ENCODE measurements around the gene RHBG.

The RHBG gene

DNA sequence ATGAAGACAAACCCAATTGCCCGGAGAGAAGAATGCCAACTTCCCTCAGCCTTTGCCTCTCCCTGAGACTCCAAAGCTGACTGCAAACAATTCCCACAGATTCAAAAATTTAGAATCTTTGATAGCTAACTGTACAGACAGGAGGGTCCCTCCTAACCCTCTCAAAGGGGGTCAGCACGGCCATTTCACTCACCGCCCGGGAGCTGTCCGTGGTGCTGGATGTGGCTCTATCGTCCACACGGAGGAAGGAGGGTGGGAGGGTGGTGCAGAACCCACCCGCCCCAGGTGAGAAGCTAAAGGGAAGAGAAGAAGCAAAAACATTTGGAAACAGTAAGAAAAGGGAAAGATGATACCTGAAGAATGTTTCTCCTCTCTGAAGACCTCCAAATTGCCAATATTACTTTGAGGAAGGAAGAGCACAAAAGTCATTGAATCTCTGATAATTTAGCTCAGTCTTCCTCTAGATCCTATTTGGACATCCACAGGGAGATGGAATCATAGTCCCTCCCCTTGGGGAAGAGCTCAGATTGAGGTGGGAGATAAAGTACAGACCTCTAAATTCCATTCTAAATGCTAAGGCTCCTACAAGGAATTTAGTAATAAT lies 45.6 kb downstream of the RHBG start:
- H3K4me3 ChIP-seq (ENCODE audit: low read depth, low read length): no peak overlapping the region
- TF ChIP-seq POLR2A (IDR thresholded peaks at IDR 0.05; ENCODE audit: extremely low read depth, insufficient read length): no peak
- TF ChIP-seq, protein P1, sequence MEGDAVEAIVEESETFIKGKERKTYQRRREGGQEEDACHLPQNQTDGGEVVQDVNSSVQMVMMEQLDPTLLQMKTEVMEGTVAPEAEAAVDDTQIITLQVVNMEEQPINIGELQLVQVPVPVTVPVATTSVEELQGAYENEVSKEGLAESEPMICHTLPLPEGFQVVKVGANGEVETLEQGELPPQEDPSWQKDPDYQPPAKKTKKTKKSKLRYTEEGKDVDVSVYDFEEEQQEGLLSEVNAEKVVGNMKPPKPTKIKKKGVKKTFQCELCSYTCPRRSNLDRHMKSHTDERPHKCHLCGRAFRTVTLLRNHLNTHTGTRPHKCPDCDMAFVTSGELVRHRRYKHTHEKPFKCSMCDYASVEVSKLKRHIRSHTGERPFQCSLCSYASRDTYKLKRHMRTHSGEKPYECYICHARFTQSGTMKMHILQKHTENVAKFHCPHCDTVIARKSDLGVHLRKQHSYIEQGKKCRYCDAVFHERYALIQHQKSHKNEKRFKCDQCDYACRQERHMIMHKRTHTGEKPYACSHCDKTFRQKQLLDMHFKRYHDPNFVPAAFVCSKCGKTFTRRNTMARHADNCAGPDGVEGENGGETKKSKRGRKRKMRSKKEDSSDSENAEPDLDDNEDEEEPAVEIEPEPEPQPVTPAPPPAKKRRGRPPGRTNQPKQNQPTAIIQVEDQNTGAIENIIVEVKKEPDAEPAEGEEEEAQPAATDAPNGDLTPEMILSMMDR (IDR thresholded peaks at IDR 0.05; ENCODE audit: low read depth, low read length): no peak
- TF ChIP-seq, protein P2, sequence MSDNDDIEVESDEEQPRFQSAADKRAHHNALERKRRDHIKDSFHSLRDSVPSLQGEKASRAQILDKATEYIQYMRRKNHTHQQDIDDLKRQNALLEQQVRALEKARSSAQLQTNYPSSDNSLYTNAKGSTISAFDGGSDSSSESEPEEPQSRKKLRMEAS (IDR thresholded peaks at IDR 0.05; ENCODE audit: low read depth, low read length): no peak
- peak; percentile 16 for DNase-seq (ENCODE audit: low read depth)

DNA sequence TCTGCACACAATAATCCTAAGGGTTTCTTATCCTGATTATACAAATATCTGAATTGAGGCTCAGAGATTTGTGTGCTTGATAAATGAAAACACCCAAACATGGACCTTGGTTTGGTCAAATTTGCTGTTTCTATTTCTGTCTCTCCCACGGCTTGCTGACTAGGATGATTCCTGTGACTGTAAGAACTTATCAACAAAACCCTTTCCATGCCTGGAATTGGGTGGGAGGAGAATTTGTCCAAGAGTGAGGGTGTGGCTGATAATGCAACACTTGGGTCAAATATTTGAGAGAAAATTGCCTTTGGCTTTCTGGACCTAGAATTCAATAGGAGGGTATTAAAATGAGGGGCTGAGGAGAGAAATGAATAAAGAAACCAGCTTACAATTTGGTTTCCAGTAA lies 48.0 kb downstream of the RHBG start:
- TF ChIP-seq, protein P2 (IDR thresholded peaks at IDR 0.05; ENCODE audit: low read depth, low read length): no peak
- no peak for TF ChIP-seq POLR2A (IDR thresholded peaks at IDR 0.05; ENCODE audit: extremely low read depth, insufficient read length)
- no peak for TF ChIP-seq MYC (IDR thresholded peaks at IDR 0.05; ENCODE audit: low read depth, low read length)
- TF ChIP-seq, protein P1 (IDR thresholded peaks at IDR 0.05; ENCODE audit: low read depth, low read length): no peak
- no peak overlapping the region for H3K4me3 ChIP-seq (ENCODE audit: low read depth, low read length)
- DNase-seq (ENCODE audit: low read depth): no peak

DNA sequence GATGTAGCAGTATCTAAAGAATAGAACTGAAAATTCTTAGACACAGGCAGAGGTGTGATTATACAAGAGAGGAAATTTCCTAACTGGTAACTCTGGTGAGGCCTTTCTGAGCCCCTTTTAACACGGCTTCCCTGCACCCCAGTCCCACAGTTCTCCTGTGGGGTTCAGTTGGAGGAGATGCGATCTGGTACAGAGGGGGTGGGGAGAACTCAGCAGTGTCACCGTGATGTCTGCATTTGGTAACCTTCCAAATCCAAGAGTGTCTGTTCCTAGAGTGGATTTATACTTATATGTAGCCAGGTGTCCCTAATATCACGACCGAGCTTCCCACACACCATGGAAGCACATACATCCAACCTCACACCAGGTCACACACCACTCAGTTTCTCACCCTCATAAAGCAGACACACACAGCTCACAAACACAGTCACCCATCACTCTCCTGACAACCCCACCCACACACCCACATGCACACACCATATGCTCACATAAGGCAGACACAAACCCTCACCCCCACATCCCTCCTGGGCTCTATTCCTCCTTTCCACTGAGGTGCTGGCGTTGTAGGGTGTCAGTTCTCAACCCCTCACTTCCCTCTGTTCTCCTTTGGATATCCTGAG lies 48.5 kb downstream of the RHBG start:
- TF ChIP-seq, protein P2 (IDR thresholded peaks at IDR 0.05; ENCODE audit: low read depth, low read length): no peak
- TF ChIP-seq, protein P1 (IDR thresholded peaks at IDR 0.05; ENCODE audit: low read depth, low read length): no peak
- TF ChIP-seq MYC (IDR thresholded peaks at IDR 0.05; ENCODE audit: low read depth, low read length): no peak
- TF ChIP-seq POLR2A (IDR thresholded peaks at IDR 0.05; ENCODE audit: extremely low read depth, insufficient read length): no peak
- DNase-seq (ENCODE audit: low read depth): no peak
- H3K4me3 ChIP-seq (ENCODE audit: low read depth, low read length): no peak overlapping the region

DNA sequence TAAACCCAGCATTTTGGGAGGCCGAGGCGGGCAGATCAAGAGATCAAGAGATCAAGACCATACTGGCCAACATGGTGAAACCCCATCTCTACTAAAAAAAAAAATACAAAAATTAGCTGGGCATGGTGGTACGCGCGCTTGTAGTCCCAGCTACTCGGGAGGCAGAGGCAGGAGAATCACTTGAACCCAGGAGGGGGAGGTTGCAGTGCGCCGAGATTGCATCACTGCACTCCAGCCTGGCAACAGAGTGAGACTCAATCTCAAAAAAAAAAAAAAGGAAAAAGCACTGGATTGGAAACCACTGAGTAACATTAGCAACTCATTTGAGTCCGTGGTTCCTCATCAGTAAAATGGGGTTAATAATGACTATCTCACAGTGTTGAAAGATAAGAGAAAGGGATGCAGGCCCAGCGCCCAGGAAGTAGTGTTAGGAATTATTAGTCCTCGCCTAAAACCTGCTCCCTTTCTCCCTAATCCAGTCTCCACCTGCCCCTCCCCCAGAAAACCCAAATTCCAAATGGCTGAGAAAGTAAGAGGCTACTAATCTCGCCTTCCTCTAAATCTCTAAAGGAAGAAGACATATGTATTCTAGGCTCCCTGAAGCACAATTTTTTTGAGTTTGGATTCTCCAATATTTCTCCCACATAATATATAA lies 49.5 kb downstream of the RHBG start:
- no peak overlapping the region for H3K4me3 ChIP-seq (ENCODE audit: low read depth, low read length)
- TF ChIP-seq MYC (IDR thresholded peaks at IDR 0.05; ENCODE audit: low read depth, low read length) (no peak), POLR2A (IDR thresholded peaks at IDR 0.05; ENCODE audit: extremely low read depth, insufficient read length) (no peak)
- TF ChIP-seq, protein P2 (IDR thresholded peaks at IDR 0.05; ENCODE audit: low read depth, low read length): no peak
- TF ChIP-seq, protein P1 (IDR thresholded peaks at IDR 0.05; ENCODE audit: low read depth, low read length): no peak
- DNase-seq (ENCODE audit: low read depth): no peak

DNA sequence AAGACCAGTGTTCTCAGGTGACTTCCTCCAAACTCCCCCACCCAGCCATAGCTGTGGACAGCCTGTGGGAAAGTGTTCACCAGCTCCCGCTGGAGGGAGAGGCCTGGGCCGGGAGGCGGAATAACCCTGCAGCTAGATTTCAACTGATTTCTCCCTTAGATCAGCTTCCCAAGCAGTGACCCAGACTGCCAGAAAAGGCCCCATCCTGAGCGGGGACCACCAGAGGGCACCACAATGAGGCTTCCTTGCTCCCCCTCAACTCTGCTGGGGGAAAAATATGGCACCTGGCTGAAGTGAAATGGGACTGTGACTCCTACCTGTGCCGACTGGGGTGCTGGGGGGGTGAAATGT lies 50.8 kb downstream of the RHBG start:
- no peak for DNase-seq (ENCODE audit: low read depth)

More for the DNA sequence above, 50.8 kb downstream of the RHBG start:
- TF ChIP-seq, protein P2 (IDR thresholded peaks at IDR 0.05; ENCODE audit: low read depth, low read length): no peak
- TF ChIP-seq MYC (IDR thresholded peaks at IDR 0.05; ENCODE audit: low read depth, low read length): no peak
- TF ChIP-seq, protein P1 (IDR thresholded peaks at IDR 0.05; ENCODE audit: low read depth, low read length): no peak
- TF ChIP-seq POLR2A (IDR thresholded peaks at IDR 0.05; ENCODE audit: extremely low read depth, insufficient read length): no peak
- H3K4me3 ChIP-seq (ENCODE audit: low read depth, low read length): no peak overlapping the region

All from NB4 (cell line).